Epidermal melanocyte (primary cell): ENCODE results near the gene CENPP.

ENCODE experiments used
- DNase-seq: peaks from one replicate; pipeline ENCODE4 v3.0.0; 2011; ENCODE audit warnings: low spot score; ENCODE audit not compliant: insufficient read length

The CENPP gene

DNA sequence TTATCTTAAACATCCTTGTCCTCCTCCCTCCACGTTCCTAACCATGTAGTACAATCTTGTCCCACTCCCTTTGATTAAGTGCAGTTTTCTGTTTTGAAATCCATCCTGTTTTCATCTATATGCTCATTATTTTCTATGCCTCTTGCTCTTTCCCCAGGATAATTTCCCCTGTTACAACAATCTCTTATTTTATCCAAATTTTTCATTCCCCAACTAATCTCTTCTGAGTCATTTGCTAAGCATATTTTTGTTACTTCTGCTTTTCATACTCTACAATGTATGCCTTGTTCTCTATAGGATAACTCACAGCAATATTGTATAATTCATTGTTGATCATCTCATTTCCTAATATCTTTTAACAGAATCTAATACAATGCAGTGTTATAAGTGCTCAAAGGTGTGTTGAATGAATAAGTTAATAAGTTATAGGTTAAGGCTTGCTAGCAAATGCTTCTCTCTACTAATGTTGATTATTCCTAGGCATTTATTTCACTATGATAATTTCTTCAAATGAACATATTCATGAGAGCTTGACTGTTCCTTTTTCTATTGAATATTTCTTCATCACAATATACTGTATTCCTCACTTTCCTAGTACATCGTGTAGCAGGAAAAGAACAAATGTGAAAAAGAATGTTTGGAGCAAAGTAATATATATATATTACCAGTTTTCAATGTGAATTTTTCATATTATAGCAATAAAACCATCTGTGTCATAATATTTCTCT, 97.0 kb downstream of the CENPP start:
- DNase-seq: no peak

DNA sequence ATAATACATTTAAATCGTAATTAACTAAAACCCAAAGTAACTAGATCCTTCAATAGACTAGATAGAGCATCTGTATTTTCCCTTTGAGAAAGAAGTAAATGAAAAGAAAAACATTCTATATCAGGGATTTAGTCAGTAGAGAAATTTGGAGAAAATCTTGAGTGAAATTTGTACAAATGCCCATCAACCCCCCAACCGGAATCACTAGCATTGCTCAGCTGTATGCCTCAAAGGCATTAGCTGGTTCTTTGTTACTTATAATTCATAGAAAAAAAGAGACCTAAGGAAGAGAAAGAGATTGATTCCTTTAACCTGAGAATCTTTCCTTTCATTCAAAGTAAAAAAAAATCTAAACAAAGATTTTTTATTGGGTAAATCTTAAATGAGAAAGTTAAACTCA, 97.9 kb downstream of the CENPP start:
- DNase-seq: no peak

DNA sequence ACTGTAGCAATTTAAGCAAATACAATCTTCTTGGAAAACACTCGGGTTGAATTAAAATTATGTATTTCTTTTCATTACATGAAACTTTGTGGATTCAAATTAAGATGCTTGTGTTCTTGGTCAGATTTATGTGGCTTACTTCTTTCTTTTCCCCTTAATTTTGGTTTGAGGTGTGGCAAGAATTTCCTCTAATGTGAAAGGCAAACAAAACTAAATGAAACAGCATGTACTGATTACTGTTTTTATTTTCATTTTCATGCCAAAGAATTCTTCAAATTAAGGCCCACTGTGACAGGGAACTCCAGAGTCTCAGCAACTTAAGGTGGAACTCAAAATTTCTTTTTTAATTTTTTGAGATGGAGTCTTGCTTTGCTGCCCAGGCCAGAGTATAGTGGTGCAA, 98.6 kb downstream of the CENPP start, which contains the start of gene OMD:
Gene OMD (minus strand): TSS at position 132 of the 400 bp plus-strand sequence. CDS start 6,913 bp downstream, outside the sequence.
- no peak for DNase-seq

DNA sequence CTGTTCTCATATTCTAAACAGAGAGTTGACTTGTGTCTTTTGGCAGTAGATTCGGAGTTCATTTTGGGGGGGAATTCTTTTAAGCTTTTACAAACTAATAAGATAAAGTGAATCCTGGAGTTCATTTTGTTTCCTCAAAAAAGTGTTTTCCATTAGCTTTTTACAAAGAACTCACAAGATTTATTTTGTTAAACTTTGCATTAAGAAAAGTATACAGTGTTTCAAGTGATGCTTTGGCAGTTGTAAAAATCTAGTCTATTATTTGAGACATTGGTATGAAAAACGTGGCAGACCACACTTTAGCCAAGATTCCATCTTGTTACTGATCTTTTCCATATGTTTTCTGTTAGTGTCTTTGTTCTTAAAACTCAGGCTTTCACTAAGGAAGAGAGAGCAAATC, 99.7 kb downstream of the CENPP start:
- no peak for DNase-seq

DNA sequence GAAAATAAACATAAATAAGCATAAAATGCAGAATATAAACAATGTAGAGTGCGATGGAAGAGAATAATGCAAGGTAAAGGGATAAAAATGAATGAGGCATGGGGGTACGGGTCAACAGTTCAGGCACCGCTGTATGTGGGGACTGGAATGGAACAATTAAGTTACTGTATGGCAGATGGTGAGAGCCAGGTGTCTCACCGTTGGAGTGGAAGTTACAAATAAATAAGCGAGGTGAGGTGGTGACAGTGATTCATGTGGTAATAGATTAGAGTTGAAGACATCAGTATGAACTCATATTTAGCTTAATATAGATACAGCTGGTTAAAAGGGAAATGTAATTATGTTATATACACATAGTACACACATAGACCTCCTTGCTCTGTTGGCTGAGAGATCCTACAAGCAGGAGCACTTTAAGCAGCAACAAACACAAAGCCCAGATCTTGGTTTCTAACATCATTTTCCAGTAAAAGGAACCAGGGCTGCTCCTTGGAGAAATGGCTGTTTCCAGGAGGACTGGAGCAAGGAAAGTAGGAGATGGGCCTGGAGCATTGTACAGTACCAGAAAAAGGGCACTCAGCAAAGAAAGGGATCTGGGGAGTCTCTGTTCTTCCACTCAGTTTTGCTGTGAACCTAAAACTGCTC, 100.9 kb downstream of the CENPP start:
- DNase-seq: no peak

DNA sequence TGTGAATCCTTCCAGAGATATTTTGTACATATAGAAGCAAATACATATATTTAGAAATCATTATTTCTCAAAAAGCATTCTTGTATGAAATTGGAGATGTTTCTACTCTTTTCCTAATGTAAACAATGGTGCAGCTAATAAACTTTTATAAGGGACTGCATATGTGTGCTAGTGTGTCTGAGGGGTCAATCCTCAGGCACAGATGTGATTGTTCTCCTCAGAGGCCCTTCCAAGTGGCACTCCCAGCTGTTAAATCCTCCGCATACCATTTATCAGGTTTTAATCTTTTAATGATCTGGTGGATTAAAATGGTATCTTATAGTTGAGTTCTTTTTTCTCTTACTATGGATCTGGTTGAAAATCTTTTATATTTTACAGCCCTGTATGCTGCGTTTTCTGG, 104.1 kb downstream of the CENPP start:
- no peak for DNase-seq

DNA sequence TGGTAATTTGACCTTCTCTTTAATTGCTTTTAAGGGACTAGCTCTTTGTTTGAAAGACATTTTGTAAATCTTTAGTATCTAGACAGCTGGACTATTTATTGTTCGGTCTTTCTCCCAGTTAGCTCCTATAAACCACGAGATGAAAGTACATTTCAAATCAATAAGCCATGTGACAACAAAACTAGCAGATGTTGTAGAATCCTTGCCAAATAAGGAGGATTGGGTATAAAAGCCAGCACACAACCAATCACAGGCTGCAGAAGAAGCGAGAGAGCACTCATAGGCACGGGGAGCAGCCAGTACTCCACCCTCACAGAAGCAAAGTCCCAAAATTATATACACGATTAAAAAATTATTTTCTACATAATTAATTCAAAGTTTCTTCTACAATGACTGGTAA, 106.6 kb downstream of the CENPP start:
- DNase-seq: no peak

DNA sequence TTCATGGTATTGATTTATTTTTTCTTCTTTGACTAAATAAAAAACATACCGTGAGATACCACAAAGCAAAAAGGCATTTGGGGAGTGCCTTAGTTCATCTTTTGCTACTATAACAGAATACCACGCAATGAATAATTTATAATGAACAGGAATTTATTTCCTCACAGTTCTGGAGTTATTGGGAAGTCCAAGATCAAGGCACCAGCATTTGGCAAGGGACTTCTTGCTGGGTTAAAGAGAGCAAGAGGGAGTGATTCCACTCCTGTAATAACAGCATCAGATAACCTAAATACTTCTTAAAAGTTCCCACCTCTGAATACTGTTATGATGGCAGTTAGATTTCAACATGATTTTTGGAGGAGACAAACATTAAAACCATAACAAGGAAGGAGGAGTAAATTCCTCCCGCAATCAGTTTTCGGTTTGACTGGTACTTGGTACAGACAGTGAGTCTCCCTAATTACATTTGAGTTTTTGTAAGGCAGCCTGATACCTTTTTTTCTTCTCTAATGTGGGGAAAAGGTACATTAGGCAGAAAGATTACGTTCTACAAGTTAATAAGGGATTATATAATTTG, 107.3 kb downstream of the CENPP start:
- DNase-seq: no peak

DNA sequence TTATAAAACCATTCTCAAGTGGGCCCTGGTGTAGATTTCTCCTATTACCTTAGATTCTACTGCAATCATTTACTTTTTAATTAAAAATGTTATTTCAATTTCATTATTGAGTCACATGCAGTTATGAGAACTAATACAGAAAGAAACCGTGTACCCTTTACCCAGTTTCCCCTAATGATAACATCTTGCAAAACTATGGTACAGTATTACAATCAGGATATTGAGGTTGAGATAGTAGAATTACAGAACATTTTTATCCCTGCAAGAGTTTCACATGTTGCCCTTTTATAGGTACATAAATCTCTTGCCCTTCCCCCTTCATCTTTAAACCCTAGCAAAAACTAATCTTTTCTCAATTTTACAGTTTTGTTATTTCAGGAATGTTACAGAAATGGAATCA, 109.5 kb downstream of the CENPP start:
- no peak for DNase-seq

DNA sequence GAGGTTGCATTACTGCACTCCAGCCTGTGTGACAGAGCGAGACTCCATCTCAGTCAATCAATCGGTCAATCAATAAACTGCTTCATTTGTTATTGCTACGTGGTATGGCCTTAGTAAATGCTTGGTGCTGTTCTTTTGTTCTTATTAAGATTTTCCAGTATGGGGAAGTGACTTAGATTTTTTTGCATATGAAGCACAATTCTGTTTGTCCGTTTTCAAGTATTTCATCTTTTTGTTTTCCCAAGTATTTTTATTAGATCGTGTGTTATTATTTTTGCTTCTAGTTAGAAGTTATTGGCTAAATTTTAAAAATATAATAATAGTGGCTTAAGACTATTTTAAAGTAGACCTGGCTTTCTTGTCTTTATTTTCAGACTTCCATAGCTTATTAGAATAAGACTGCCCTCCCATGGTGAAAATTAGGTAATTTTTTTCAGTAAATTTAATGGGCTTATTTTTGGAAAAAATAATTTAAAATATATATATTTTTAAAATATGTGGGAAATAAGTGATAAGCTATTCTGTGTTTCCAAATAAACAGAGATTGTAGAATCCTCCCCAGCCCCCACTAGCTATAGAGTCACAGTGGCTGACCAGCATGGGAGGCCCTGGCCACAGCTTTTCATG, 113.3 kb downstream of the CENPP start:
- DNase-seq: peak; percentile 26

DNA sequence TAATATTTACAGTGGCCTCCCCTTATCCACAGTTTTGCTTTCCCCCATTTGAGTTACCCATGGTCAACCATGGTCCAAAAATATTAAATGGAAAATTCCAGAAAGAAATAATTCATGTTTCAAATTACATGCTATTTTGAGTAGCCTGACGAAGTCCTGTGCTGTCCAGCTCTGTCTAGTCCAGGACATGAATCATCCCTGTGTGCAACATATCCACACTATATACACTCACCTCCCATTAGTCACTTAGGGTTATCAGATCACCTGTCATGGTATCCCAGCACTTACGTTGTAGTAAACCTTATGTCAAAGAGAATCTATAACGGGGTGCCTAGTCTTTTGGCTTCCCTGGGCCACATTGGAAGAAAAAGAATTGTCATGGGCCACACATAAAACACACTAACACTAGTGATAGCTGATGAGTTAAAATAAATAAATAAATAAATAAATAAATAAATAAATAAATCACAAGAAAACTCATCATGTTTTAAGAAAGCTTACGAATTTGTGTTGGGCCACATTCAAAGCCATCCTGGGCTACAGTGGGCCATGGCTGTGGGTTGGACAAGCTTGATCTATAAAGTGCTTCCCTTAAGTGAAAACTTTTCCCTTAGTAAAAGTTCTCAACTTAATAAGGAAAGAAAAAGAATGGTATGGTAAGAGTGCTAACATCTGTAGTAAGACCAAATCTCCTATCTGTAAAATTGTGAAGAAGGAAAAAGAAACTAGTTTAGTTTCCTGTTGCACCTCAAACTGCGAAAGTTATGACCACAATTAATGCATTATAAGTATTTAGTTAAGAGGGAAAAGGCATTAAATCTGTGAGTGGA, 114.4 kb downstream of the CENPP start:
- DNase-seq: no peak

DNA sequence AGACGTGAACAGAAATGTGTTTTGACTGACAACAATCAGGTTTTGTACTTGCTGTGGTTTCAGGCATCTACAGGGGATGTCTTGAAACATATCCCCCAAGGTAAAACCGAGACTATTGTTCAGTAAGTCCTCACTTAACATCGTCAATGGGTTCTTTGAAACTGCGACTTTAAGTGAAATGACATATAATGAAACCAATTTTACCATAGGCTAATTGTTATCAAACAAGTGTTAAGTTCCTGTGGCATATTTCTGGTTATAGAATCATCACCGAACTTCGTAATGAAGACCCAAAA, 114.9 kb downstream of the CENPP start:
- no peak for DNase-seq

DNA sequence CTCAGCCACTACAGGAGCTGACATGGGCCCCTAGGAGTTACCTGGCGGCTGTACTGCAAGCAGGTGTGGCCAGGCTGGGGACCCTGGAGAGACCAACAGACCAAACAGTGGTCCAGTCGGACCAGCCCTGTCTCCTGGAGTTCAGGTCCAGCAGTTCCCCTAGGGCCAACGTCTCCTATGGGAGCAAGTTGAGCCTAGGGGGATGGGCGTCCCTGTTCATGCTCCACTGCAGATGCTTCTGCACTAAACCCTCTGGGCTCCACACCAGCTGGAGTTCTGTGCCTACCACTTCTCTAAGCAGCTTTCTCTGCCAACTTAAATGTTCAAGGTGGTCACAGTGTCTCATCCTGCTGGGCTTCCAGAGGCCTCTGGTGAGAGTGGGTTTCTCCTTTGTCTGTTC, 119.1 kb downstream of the CENPP start:
- DNase-seq: no peak

DNA sequence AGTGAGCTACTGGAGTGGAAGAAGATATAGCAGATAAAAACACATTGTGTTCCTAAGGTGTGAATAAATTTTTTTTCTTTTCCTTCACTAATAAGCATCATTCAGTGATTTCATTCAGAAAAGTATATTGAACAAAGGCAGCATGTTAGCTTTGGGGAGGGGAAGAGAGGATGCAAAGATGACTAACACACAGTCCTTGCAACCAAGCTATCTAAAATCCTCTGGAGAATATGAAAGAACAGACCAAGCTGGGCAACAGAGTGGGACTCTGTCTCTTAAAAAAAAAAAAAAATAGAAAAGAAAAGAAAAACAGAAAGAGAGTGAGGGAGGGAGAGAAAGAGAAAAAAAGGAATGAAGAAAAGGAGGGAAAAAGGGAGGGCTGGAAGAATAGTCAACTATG, 120.8 kb downstream of the CENPP start:
- DNase-seq: no peak

DNA sequence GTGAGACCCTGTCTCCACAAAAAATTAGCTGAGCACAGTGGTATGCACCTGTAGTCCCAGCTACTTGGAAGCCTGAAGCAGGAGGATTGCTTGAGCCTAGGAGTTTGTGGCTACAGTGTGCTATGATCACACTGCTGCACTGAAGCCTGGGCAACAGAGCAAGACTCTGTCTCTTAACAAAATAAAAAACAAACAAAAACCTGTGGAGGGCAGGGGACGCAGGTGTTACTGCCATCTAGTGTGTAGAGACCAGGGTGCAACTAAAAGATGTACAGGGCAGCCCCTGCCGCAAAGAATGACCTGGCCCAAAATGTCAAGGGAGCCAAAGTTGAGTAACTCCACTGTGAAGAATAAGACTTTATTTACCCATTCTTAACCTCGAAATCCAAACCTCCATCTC, 129.5 kb downstream of the CENPP start:
- no peak for DNase-seq

DNA sequence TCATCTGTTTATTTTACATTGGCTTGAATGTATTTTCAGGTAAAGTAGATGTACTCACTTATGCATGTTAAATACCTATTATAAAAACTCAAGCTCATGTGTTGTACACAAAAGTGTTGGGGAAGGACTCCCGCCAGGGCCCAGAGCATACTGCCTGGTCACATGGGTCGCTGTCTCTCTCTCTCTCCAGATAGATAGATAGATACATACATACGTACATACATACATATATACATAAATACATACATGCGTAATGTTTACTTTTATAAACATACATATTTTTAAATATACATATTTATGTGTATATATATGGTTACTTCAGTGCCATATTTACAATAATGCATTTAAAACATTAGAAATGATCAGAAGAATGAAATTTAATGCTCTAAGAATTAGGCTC, 131.8 kb downstream of the CENPP start:
- DNase-seq: no peak

DNA sequence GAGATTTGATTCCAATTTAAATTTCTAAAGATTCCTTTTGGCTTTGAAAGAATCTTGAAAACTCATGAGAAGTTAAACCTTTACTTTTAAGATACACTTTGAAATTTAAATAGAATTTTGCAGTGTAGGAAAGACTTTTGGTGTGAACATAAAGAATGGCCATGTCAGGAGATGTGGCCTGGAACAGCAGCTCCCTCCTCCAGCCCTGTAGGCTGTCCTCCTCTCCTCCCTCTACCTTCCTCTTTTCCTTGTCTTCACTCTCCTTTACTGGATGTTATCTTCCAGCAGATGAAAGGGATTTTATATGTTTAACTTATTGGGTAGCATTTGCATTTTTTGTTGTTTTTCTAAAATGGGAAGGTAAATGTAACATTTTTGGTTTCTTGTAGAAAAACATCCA, 137.6 kb downstream of the CENPP start:
- no peak for DNase-seq

DNA sequence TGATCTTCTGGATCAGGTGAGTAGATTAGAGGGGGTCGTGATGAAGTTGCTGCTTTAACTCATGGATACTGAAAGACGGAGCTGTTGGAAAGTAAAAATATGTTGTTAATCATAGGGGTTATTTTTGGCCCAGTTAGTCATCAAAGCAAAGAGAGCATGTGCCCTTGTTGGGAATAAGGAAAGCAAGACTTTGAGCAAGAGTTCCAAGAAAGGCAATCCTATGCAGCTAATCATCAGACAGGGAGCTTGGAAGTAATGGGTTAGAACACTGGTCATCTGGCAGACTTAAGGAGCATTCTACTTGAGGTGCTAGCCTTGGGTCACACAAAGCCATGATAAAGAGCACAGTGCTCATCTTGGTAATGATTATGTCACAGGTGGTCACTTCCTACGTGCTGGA, 138.2 kb downstream of the CENPP start:
- DNase-seq: peak; percentile 36

DNA sequence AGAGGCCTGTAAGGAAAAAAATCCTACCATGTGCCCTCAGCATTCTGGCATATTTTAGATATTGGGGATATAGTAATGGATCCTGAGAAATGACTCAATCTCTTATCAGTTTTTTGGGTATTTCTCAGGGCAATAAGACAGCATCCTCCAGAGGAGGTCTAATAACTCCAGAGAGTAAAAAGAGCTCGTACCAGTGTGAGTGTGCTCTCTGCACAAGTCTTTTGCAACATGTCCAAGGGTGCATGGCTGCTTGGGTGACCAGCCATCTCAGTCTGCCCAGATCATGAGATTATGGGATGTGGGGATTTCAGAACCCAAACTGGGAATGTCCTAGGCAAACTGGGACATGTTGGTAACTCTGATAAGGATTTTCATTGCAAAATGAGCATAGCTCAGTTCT, 141.3 kb downstream of the CENPP start:
- DNase-seq: no peak

DNA sequence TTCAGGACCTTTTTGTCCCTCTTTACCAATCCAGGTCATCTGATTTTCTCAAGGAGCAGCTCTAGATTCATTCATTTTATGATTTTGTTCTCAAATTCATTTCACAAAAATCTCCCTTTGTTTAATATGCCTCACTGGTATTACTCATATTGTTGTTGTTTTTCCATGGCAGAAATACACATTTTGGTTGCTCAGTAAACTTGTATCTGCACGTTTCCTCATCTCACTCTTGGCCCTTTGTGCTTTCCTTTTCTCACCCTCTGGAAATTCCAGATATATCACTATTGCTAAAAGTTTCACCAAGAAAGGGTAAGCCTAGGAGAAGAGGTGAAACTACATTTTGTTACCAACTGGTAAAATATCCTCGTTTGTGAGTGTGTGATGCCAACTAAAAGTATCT, 141.8 kb downstream of the CENPP start:
- DNase-seq: no peak

DNA sequence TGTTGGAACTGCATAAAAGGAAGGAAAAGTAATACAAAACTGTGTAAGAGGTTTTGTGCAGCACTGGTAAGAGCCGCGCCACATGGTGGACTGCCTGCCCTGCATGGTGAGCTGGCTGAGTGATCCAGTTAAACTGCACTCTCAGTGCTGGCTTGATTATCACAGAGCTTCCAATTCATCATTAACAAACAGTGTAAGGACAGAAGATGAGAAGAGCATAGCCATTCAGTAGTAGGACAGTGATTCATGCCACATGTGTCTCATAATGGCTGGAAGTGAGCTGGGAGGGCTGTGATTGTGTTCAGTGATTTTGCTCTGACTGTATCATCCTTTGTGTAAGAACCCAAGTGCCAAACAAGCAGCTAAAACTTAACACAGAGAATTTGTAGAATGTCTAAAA, 142.5 kb downstream of the CENPP start:
- no peak for DNase-seq

DNA sequence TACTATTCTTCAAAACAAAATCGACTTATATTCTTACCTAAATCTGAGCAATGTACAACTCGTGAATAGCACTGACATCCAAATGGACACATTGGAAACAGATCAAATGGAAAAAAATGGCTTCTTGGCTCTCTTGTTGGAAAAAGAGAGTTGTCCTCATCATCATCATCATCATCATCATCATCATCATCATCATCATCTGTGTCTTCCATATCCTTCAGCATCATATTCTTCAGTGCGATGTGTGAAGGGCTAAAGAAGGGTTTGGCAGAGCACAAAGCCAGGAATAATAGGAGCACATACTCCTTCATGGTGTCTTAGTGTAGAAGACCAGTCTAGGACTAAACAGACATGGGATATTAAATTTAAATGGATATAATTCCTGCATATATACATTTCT, 148.8 kb downstream of the CENPP start:
- no peak for DNase-seq
